ENCODE data around the gene CEP95.

The CEP95 gene

GRCh38 chr17:64509179-64509578, 2.4 kb downstream of the CEP95 start:
- Histone ChIP-seq H3K4me3 (ENCODE audit: low read length) (no peak overlapping the region), H3K27me3 (ENCODE audit: insufficient read depth, low read length, poor library complexity) (no peaks in the 10 kb centered on the region), H3K4me2 (ENCODE audit: low read length) (no peak overlapping the region), H3K27ac (ENCODE audit: low read depth, low read length) (no peak overlapping the region), H2AK5ac (ENCODE audit: low read length) (no peak overlapping the region), H3K36me3 (ENCODE audit: control insufficient read depth, insufficient read depth, low read length) (no peaks in the 10 kb centered on the region), H3K79me2 (ENCODE audit: control insufficient read depth, insufficient read depth, low read length) (peaks cover 47% of the 10 kb centered on the region), H3K9ac (ENCODE audit: low read length) (no peak overlapping the region), H3K4ac (ENCODE audit: low read depth, low read length) (no peak overlapping the region), H3K56ac (ENCODE audit: low read length) (no peak overlapping the region), H3K18ac (ENCODE audit: low read length) (no peak overlapping the region), H4K8ac (ENCODE audit: low read depth, low read length) (no peak overlapping the region), H3K23ac (ENCODE audit: low read length) (no peak overlapping the region), H2BK120ac (ENCODE audit: low read depth, low read length) (no peak overlapping the region), H4K5ac (ENCODE audit: low read length) (no peak overlapping the region), H2BK15ac (replicated peaks; ENCODE audit: low read depth) (no peak overlapping the region), H3K79me1 (ENCODE audit: low read length) (peaks cover 6% of the 10 kb centered on the region), H3K4me1 (ENCODE audit: control insufficient read depth, low read depth, low read length) (no peaks in the 10 kb centered on the region), H2BK5ac (ENCODE audit: low read length) (no peak overlapping the region)
- WGBS (ENCODE audit: extremely low coverage, insufficient coverage, low lambda C conversion rate), result no CpG with 5 or more reads among the region's 6 CpGs
- DNase-seq, result no peak

GRCh38 chr17:64515419-64515818, 8.6 kb downstream of the CEP95 start:
- Histone ChIP-seq H3K36me3 (ENCODE audit: control insufficient read depth, insufficient read depth, low read length) (peaks cover 3% of the 10 kb centered on the region), H3K18ac (ENCODE audit: low read length) (no peak overlapping the region), H2BK120ac (ENCODE audit: low read depth, low read length) (no peak overlapping the region), H3K4me2 (ENCODE audit: low read length) (no peak overlapping the region), H2AK5ac (ENCODE audit: low read length) (no peak overlapping the region), H3K27me3 (ENCODE audit: insufficient read depth, low read length, poor library complexity) (no peaks in the 10 kb centered on the region), H3K79me2 (ENCODE audit: control insufficient read depth, insufficient read depth, low read length) (peaks cover 2% of the 10 kb centered on the region), H2BK15ac (replicated peaks; ENCODE audit: low read depth) (no peak overlapping the region), H3K9ac (ENCODE audit: low read length) (no peak overlapping the region), H3K79me1 (ENCODE audit: low read length) (no peaks in the 10 kb centered on the region), H3K56ac (ENCODE audit: low read length) (no peak overlapping the region), H4K8ac (ENCODE audit: low read depth, low read length) (no peak overlapping the region), H3K4me3 (ENCODE audit: low read length) (no peak overlapping the region), H3K27ac (ENCODE audit: low read depth, low read length) (no peak overlapping the region), H3K4me1 (ENCODE audit: control insufficient read depth, low read depth, low read length) (no peaks in the 10 kb centered on the region), H3K23ac (ENCODE audit: low read length) (no peak overlapping the region), H2BK5ac (ENCODE audit: low read length) (no peak overlapping the region), H4K5ac (ENCODE audit: low read length) (no peak overlapping the region), H3K4ac (ENCODE audit: low read depth, low read length) (no peak overlapping the region)
- WGBS (ENCODE audit: extremely low coverage, insufficient coverage, low lambda C conversion rate), result no CpG with 5 or more reads among the region's 2 CpGs
- DNase-seq, result no peak

GRCh38 chr17:64515829-64516228, 9.1 kb downstream of the CEP95 start:
- no CpG with 5 or more reads among the region's 1 CpG for WGBS (ENCODE audit: extremely low coverage, insufficient coverage, low lambda C conversion rate)
- Histone ChIP-seq H3K36me3 (ENCODE audit: control insufficient read depth, insufficient read depth, low read length) (peaks cover 3% of the 10 kb centered on the region), H3K79me2 (ENCODE audit: control insufficient read depth, insufficient read depth, low read length) (peaks cover 2% of the 10 kb centered on the region)

GRCh38 chr17:64519601-64520000, 12.8 kb downstream of the CEP95 start:
- H3K27me3 ChIP-seq (ENCODE audit: insufficient read depth, low read length, poor library complexity), result no peaks in the 10 kb centered on the region
- no peak for DNase-seq

More at GRCh38 chr17:64515829-64516228, 9.1 kb downstream of the CEP95 start:
- H3K23ac ChIP-seq (ENCODE audit: low read length), result no peak overlapping the region
- no peaks in the 10 kb centered on the region for H3K27me3 ChIP-seq (ENCODE audit: insufficient read depth, low read length, poor library complexity)
- no peak overlapping the region for H3K4me3 ChIP-seq (ENCODE audit: low read length)
- no peak overlapping the region for H4K8ac ChIP-seq (ENCODE audit: low read depth, low read length)
- H3K9ac ChIP-seq (ENCODE audit: low read length), result no peak overlapping the region
- H3K4ac ChIP-seq (ENCODE audit: low read depth, low read length), result no peak overlapping the region
- H3K4me2 ChIP-seq (ENCODE audit: low read length), result no peak overlapping the region
- no peak overlapping the region for H3K56ac ChIP-seq (ENCODE audit: low read length)
- no peak overlapping the region for H3K27ac ChIP-seq (ENCODE audit: low read depth, low read length)
- H3K4me1 ChIP-seq (ENCODE audit: control insufficient read depth, low read depth, low read length), result no peaks in the 10 kb centered on the region
- H2BK15ac ChIP-seq (replicated peaks; ENCODE audit: low read depth), result no peak overlapping the region
- H3K18ac ChIP-seq (ENCODE audit: low read length), result no peak overlapping the region
- DNase-seq, result no peak
- H3K79me1 ChIP-seq (ENCODE audit: low read length), result no peaks in the 10 kb centered on the region
- H4K5ac ChIP-seq (ENCODE audit: low read length), result no peak overlapping the region
- no peak overlapping the region for H2AK5ac ChIP-seq (ENCODE audit: low read length)
- H2BK5ac ChIP-seq (ENCODE audit: low read length), result no peak overlapping the region
- no peak overlapping the region for H2BK120ac ChIP-seq (ENCODE audit: low read depth, low read length)

DNA sequence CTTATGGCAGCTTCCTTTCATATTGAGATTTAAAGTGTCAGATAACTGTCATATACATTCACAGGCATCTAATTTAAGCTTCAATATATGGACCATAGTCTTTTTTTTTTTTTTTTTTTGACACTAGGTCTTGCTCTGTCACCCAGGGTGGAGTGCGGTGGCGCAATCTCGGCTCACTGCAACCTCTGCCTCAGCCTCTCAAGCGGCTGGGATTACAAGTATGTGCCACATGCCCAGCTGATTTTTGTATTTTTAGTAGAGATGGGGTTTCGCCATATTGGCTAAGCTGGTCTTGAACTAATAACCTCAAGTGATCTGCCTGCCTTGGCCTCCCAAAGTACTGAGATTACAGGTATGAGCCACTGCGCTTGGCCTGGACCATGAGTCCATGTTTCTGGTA, 13.6 kb downstream of the CEP95 start:
- WGBS (ENCODE audit: extremely low coverage, insufficient coverage, low lambda C conversion rate), result no CpG with 5 or more reads among the region's 6 CpGs
- Histone ChIP-seq H3K23ac (ENCODE audit: low read length) (no peak overlapping the region), H3K36me3 (ENCODE audit: control insufficient read depth, insufficient read depth, low read length) (peaks cover 3% of the 10 kb centered on the region)

More at GRCh38 chr17:64519601-64520000, 12.8 kb downstream of the CEP95 start:
- H3K23ac ChIP-seq (ENCODE audit: low read length), result no peak overlapping the region
- H2BK5ac ChIP-seq (ENCODE audit: low read length), result no peak overlapping the region
- H3K4me1 ChIP-seq (ENCODE audit: control insufficient read depth, low read depth, low read length), result no peaks in the 10 kb centered on the region
- peaks cover 3% of the 10 kb centered on the region for H3K36me3 ChIP-seq (ENCODE audit: control insufficient read depth, insufficient read depth, low read length)
- WGBS (ENCODE audit: extremely low coverage, insufficient coverage, low lambda C conversion rate), result no CpG with 5 or more reads among the region's 6 CpGs
- H4K5ac ChIP-seq (ENCODE audit: low read length), result no peak overlapping the region
- H3K4ac ChIP-seq (ENCODE audit: low read depth, low read length), result no peak overlapping the region
- no peak overlapping the region for H3K27ac ChIP-seq (ENCODE audit: low read depth, low read length)
- H3K56ac ChIP-seq (ENCODE audit: low read length), result no peak overlapping the region
- no peak overlapping the region for H4K8ac ChIP-seq (ENCODE audit: low read depth, low read length)
- no peak overlapping the region for H2AK5ac ChIP-seq (ENCODE audit: low read length)
- H2BK120ac ChIP-seq (ENCODE audit: low read depth, low read length), result no peak overlapping the region
- H2BK15ac ChIP-seq (replicated peaks; ENCODE audit: low read depth), result no peak overlapping the region
- H3K9ac ChIP-seq (ENCODE audit: low read length), result no peak overlapping the region
- no peak overlapping the region for H3K4me2 ChIP-seq (ENCODE audit: low read length)
- H3K4me3 ChIP-seq (ENCODE audit: low read length), result no peak overlapping the region
- no peaks in the 10 kb centered on the region for H3K79me1 ChIP-seq (ENCODE audit: low read length)
- H3K18ac ChIP-seq (ENCODE audit: low read length), result no peak overlapping the region
- no peaks in the 10 kb centered on the region for H3K79me2 ChIP-seq (ENCODE audit: control insufficient read depth, insufficient read depth, low read length)

DNA sequence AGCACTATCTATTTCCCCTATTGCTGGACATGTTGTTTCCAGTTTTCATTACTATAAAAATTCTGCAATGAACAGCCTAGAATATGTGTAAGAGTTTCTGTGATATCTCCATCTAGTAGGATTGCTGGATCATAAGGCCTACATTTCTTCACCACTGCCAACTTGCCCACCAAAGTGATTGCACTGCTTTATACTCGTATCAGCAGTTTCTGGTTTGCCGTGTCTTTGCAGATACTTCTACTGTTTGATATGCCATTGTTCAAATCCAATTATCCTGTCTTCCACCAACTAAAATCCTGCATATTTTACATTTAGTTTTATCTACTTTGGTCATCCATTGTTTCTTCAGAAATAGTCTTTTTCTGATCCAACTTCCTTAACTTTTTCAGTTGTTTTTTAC, 21.1 kb downstream of the CEP95 start:
- DNase-seq, result no peak
- no peak overlapping the region for H4K8ac ChIP-seq (ENCODE audit: low read depth, low read length)
- H2BK120ac ChIP-seq (ENCODE audit: low read depth, low read length), result no peak overlapping the region
- WGBS (ENCODE audit: extremely low coverage, insufficient coverage, low lambda C conversion rate), result no CpG with 5 or more reads among the region's 2 CpGs
- no peaks in the 10 kb centered on the region for H3K27me3 ChIP-seq (ENCODE audit: insufficient read depth, low read length, poor library complexity)
- H3K4me3 ChIP-seq (ENCODE audit: low read length), result no peak overlapping the region
- H3K18ac ChIP-seq (ENCODE audit: low read length), result no peak overlapping the region
- no peaks in the 10 kb centered on the region for H3K79me2 ChIP-seq (ENCODE audit: control insufficient read depth, insufficient read depth, low read length)
- no peak overlapping the region for H3K4ac ChIP-seq (ENCODE audit: low read depth, low read length)
- no peak overlapping the region for H3K27ac ChIP-seq (ENCODE audit: low read depth, low read length)
- H3K4me1 ChIP-seq (ENCODE audit: control insufficient read depth, low read depth, low read length), result no peaks in the 10 kb centered on the region
- no peak overlapping the region for H2BK5ac ChIP-seq (ENCODE audit: low read length)
- peaks cover 10% of the 10 kb centered on the region for H3K36me3 ChIP-seq (ENCODE audit: control insufficient read depth, insufficient read depth, low read length)
- no peaks in the 10 kb centered on the region for H3K79me1 ChIP-seq (ENCODE audit: low read length)
- H4K5ac ChIP-seq (ENCODE audit: low read length), result no peak overlapping the region
- no peak overlapping the region for H3K9ac ChIP-seq (ENCODE audit: low read length)
- no peak overlapping the region for H2AK5ac ChIP-seq (ENCODE audit: low read length)
- H2BK15ac ChIP-seq (replicated peaks; ENCODE audit: low read depth), result no peak overlapping the region
- H3K23ac ChIP-seq (ENCODE audit: low read length), result no peak overlapping the region
- H3K4me2 ChIP-seq (ENCODE audit: low read length), result no peak overlapping the region
- no peak overlapping the region for H3K56ac ChIP-seq (ENCODE audit: low read length)

More for the DNA sequence above, 13.6 kb downstream of the CEP95 start:
- Histone ChIP-seq H2BK120ac (ENCODE audit: low read depth, low read length) (no peak overlapping the region), H3K9ac (ENCODE audit: low read length) (no peak overlapping the region), H3K4me2 (ENCODE audit: low read length) (no peak overlapping the region), H3K4me1 (ENCODE audit: control insufficient read depth, low read depth, low read length) (no peaks in the 10 kb centered on the region), H3K4ac (ENCODE audit: low read depth, low read length) (no peak overlapping the region), H2BK15ac (replicated peaks; ENCODE audit: low read depth) (no peak overlapping the region), H3K56ac (ENCODE audit: low read length) (no peak overlapping the region), H3K27ac (ENCODE audit: low read depth, low read length) (no peak overlapping the region), H3K18ac (ENCODE audit: low read length) (no peak overlapping the region), H3K27me3 (ENCODE audit: insufficient read depth, low read length, poor library complexity) (no peaks in the 10 kb centered on the region), H2AK5ac (ENCODE audit: low read length) (no peak overlapping the region), H3K4me3 (ENCODE audit: low read length) (no peak overlapping the region), H3K79me2 (ENCODE audit: control insufficient read depth, insufficient read depth, low read length) (no peaks in the 10 kb centered on the region), H3K79me1 (ENCODE audit: low read length) (no peaks in the 10 kb centered on the region), H4K5ac (ENCODE audit: low read length) (no peak overlapping the region), H4K8ac (ENCODE audit: low read depth, low read length) (no peak overlapping the region), H2BK5ac (ENCODE audit: low read length) (no peak overlapping the region)
- DNase-seq, result no peak

Data from mesendoderm (in vitro differentiated cells).